HuH-7.5 (cell line): Measurements from ENCODE around the gene ESRRB.

Source experiments
- DNase-seq: peaks from one replicate; pipeline ENCODE4 v3.0.0; 2011; ENCODE audit warnings: low spot score

Gene ESRRB

GRCh38 chr14:76407449-76408150 lies 31.7 kb downstream of the ESRRB start:
- no peak for DNase-seq

GRCh38 chr14:76408877-76409276 lies 32.9 kb downstream of the ESRRB start:
- DNase-seq, result no peak

GRCh38 chr14:76412501-76412900 lies 36.6 kb downstream of the ESRRB start:
- no peak for DNase-seq

- no peak for DNase-seq
Measured at GRCh38 chr14:76413106-76413961, 37.4 kb downstream of the ESRRB start.

- DNase-seq, result no peak
Measured at GRCh38 chr14:76413962-76414600, 38.1 kb downstream of the ESRRB start.

GRCh38 chr14:76419399-76419798 lies 43.5 kb downstream of the ESRRB start:
- no peak for DNase-seq

GRCh38 chr14:76420827-76421226 lies 44.9 kb downstream of the ESRRB start:
- DNase-seq, result no peak

- DNase-seq, result no peak
Measured at GRCh38 chr14:76421662-76422061, 45.7 kb downstream of the ESRRB start.

- no peak for DNase-seq
Measured at GRCh38 chr14:76422662-76423061, 46.7 kb downstream of the ESRRB start.

GRCh38 chr14:76423534-76423933 lies 47.6 kb downstream of the ESRRB start:
- no peak for DNase-seq

- no peak for DNase-seq
Measured at GRCh38 chr14:76424359-76424758, 48.4 kb downstream of the ESRRB start.

GRCh38 chr14:76426161-76426696 lies 50.3 kb downstream of the ESRRB start:
- no peak for DNase-seq

GRCh38 chr14:76428611-76429010 lies 52.7 kb downstream of the ESRRB start:
- DNase-seq, result no peak

- DNase-seq, result no peak
Measured at GRCh38 chr14:76430017-76430416, 54.1 kb downstream of the ESRRB start.

GRCh38 chr14:76430475-76430980 lies 54.6 kb downstream of the ESRRB start:
- DNase-seq, result no peak

- no peak for DNase-seq
Measured at GRCh38 chr14:76431538-76431937, 55.6 kb downstream of the ESRRB start.

GRCh38 chr14:76432827-76433752 lies 57.2 kb downstream of the ESRRB start:
- no peak for DNase-seq

- no peak for DNase-seq
Measured at GRCh38 chr14:76434220-76434619, 58.3 kb downstream of the ESRRB start.

GRCh38 chr14:76439237-76439775 lies 63.4 kb downstream of the ESRRB start:
- no peak for DNase-seq

- no peak for DNase-seq
Measured at GRCh38 chr14:76446486-76446885, 70.5 kb downstream of the ESRRB start.

- DNase-seq, result no peak
Measured at GRCh38 chr14:76446921-76447320, 71.0 kb downstream of the ESRRB start.
